Measurements from ENCODE around the gene CRYGB. TPM values are rescaled to one million over a fixed set of nuclear protein-coding genes. Genes with fewer than 3 reads are reported as not detected.

CRYGB gene
- total RNA-seq, 2 experiments from 2014 or later, result not detected

- no peak overlapping the region for H3K4me3 ChIP-seq (ENCODE audit: low read length)
- Mint-ChIP-seq H3K4me1 (ENCODE audit: low read depth) (peaks cover 12% of the 10 kb centered on the region), H3K9me3 (no peaks in the 10 kb centered on the region), H3K36me3 (ENCODE audit: low read depth) (no peaks in the 10 kb centered on the region), H3K27ac (no peak overlapping the region), H3K4me3 (no peak overlapping the region), H3K27me3 (no peaks in the 10 kb centered on the region)
- H3K4me1 ChIP-seq (ENCODE audit: insufficient read depth, low read length), result peaks cover 7% of the 10 kb centered on the region
- ATAC-seq (ENCODE audit: poor library complexity) (no peak), DNase-seq (no peak)
- H3K36me3 ChIP-seq (ENCODE audit: insufficient read depth, low read length), result no peaks in the 10 kb centered on the region
- TF ChIP-seq CTCF (IDR thresholded peaks at IDR 0.05), result no peak
- ChIA-PET CTCF (interaction anchor here (1.4 kb wide), 1 partner anchor 39 kb away, joined by 3 read pairs; no protein-coding TSS in a partner anchor), POLR2A (no interaction called here)
- H3K27me3 ChIP-seq (ENCODE audit: control insufficient read depth in 1 of 2, insufficient read depth in 2 of 2, low read length in 2 of 2), result no peaks in the 10 kb centered on the region
- H3K9me3 ChIP-seq (ENCODE audit: control insufficient read depth in 1 of 2, insufficient read depth in 1 of 2, low read length in 2 of 2), result peaks cover 0 to 6% of the 10 kb centered on the region in 2 experiments
- H3K27ac ChIP-seq (ENCODE audit: low read depth in 1 of 2, low read length in 2 of 2), result no peak overlapping the region
- intact Hi-C loops (cut with DNase I, micrococcal nuclease), result no loop called here
These were observed 9.3 kb downstream of the CRYGB start for GRCh38 chr2:208136716-208137094.

- CTCF ChIA-PET, result interaction anchor here (0.5 to 1.4 kb wide), 2 partner anchors 40 to 1355 kb away, joined by 3 to 4 read pairs; no protein-coding TSS in a partner anchor
- no peak for ATAC-seq (ENCODE audit: poor library complexity)
- no peak overlapping the region for H3K4me3 ChIP-seq (ENCODE audit: low read length)
- Mint-ChIP-seq H3K9me3 (no peaks in the 10 kb centered on the region), H3K4me3 (no peak overlapping the region), H3K27ac (no peak overlapping the region), H3K36me3 (ENCODE audit: low read depth) (no peaks in the 10 kb centered on the region), H3K4me1 (ENCODE audit: low read depth) (peaks cover 12% of the 10 kb centered on the region), H3K27me3 (no peaks in the 10 kb centered on the region)
- peaks cover 7% of the 10 kb centered on the region for H3K4me1 ChIP-seq (ENCODE audit: insufficient read depth, low read length)
- H3K27me3 ChIP-seq (ENCODE audit: control insufficient read depth in 1 of 2, insufficient read depth in 2 of 2, low read length in 2 of 2), result no peaks in the 10 kb centered on the region
- H3K27ac ChIP-seq (ENCODE audit: low read depth in 1 of 2, low read length in 2 of 2), result no peak overlapping the region
- POLR2A ChIA-PET, result no interaction called here
- intact Hi-C loops (cut with DNase I, micrococcal nuclease), result no loop called here
- H3K36me3 ChIP-seq (ENCODE audit: insufficient read depth, low read length), result no peaks in the 10 kb centered on the region
- peaks cover 0 to 6% of the 10 kb centered on the region in 2 experiments for H3K9me3 ChIP-seq (ENCODE audit: control insufficient read depth in 1 of 2, insufficient read depth in 1 of 2, low read length in 2 of 2)
- DNase-seq, result no peak
- TF ChIP-seq CTCF (IDR thresholded peaks at IDR 0.05), result no peak
These were observed 9.9 kb downstream of the CRYGB start for GRCh38 chr2:208135794-208136715.

GRCh38 chr2:208134928-208135586 is 10.9 kb downstream of the CRYGB start:
- no peak for ATAC-seq (ENCODE audit: poor library complexity)
- Histone ChIP-seq H3K4me3 (ENCODE audit: low read length) (no peak overlapping the region), H3K27ac (ENCODE audit: low read depth in 1 of 2, low read length in 2 of 2) (no peak overlapping the region), H3K4me1 (ENCODE audit: insufficient read depth, low read length) (peaks cover 7% of the 10 kb centered on the region), H3K36me3 (ENCODE audit: insufficient read depth, low read length) (no peaks in the 10 kb centered on the region), H3K27me3 (ENCODE audit: control insufficient read depth in 1 of 2, insufficient read depth in 2 of 2, low read length in 2 of 2) (no peaks in the 10 kb centered on the region), H3K9me3 (ENCODE audit: control insufficient read depth in 1 of 2, insufficient read depth in 1 of 2, low read length in 2 of 2) (peaks cover 0 to 6% of the 10 kb centered on the region in 2 experiments)
- intact Hi-C loops (cut with DNase I, micrococcal nuclease), result no loop called here
- H3K4me1 Mint-ChIP-seq (ENCODE audit: low read depth), result peaks cover 12% of the 10 kb centered on the region
- H3K27me3 Mint-ChIP-seq, result no peaks in the 10 kb centered on the region
- no peak overlapping the region for H3K4me3 Mint-ChIP-seq
- H3K36me3 Mint-ChIP-seq (ENCODE audit: low read depth), result no peaks in the 10 kb centered on the region
- ChIA-PET CTCF (interaction anchor here (0.5 kb wide), 1 partner anchor 1354 kb away, joined by 4 read pairs; no protein-coding TSS in a partner anchor), POLR2A (no interaction called here)
- TF ChIP-seq CTCF (IDR thresholded peaks at IDR 0.05), result no peak
- H3K9me3 Mint-ChIP-seq, result no peaks in the 10 kb centered on the region
- no peak overlapping the region for H3K27ac Mint-ChIP-seq
- no peak for DNase-seq
